K562 (cell line): ENCODE data around the gene ACKR3. TPM values are rescaled to one million over a fixed set of nuclear protein-coding genes. Genes with fewer than 3 reads are reported as not detected.

ENCODE experiments used
- ATAC-seq: fragments of 200-7000 bp; cut with Tn5 transposase; 3 replicates; pipeline ENCODE4 v1.9.1; 2020; ENCODE audit warnings: moderate library complexity
- BruUV-seq: library from RNA; stranded (reverse); fragments of 400-500 nt; replicated peaks from 2 replicates; lab custom pipeline; 2021; lab: Mats Ljungman, UMichigan
- CTCF ChIA-PET: fragments of 300-600 bp; formaldehyde crosslinking; extraction: SDS; loops from one replicate; lab custom pipeline; 2021; ENCODE audit warnings: low intra/inter-chr PET ratio; lab: Yijun Ruan, JAX
- POLR2A ChIA-PET: fragments of 300-600, 350-650 bp; sonication (Branson Sonifier 250); formaldehyde crosslinking; extraction: SDS; loops from one replicate; lab custom pipeline; 2021; ENCODE audit warnings: antibody characterized with exemption, inconsistent platforms; lab: Yijun Ruan, JAX
- DNase-seq, 4 experiments: peaks; one replicate each; pipeline versions ENCODE4 v3.0.0 to v3.0.0-alpha.2; 2011 to 2018; ENCODE audit warnings: low spot score in 3 of 4, mixed read lengths in 3 of 4; ENCODE audit errors: extremely low read depth in 1 of 4
- FAIRE-seq: peaks from 2 replicates; lab custom pipeline; 2011; peaks lifted over from hg19 to GRCh38; lab: Jason Lieb, UNC
- H2AFZ ChIP-seq: 2 replicates; pipeline ENCODE4 v1.6.0; 2011; ENCODE audit warnings: low read depth, low read length, control low read depth, inconsistent platforms
- H3K27ac ChIP-seq: fragments of 200-600 bp; 3 replicates; pipeline ENCODE4 v1.8.0; 2011; ENCODE audit warnings: low read depth, mild to moderate bottlenecking, control low read depth, inconsistent platforms, low read length, moderate library complexity, mixed read lengths; ENCODE audit errors: extremely low read depth
- H3K27me3 ChIP-seq, 2 experiments: fragments of 300-600 bp in 1 of 2; 2 replicates in 1 of 2; 3 replicates in 1 of 2; pipeline versions ENCODE4 v1.6.0 to v1.8.0; 2011; ENCODE audit warnings: inconsistent platforms in 2 of 2, low read length in 2 of 2, mild to moderate bottlenecking in 1 of 2, mixed read lengths in 1 of 2, moderate library complexity in 1 of 2; ENCODE audit not compliant: control insufficient read depth in 2 of 2, insufficient read depth in 2 of 2
- H3K36me3 ChIP-seq: fragments of 300-600 bp; 3 replicates; pipeline ENCODE4 v1.8.0; 2011; ENCODE audit warnings: mild to moderate bottlenecking, low read length, inconsistent platforms; ENCODE audit not compliant: control insufficient read depth, insufficient read depth
- H3K4me1 ChIP-seq, 2 experiments: fragments of 200-600 bp in 1 of 2; replicated peaks in 1 of 2; 2 replicates in 1 of 2; 3 replicates in 1 of 2; pipeline versions ENCODE4 v1.5.1 to v1.8.0; 2011; ENCODE audit warnings: inconsistent platforms in 2 of 2, low read length in 2 of 2, mild to moderate bottlenecking in 1 of 2, mixed read lengths in 1 of 2, moderate library complexity in 1 of 2; ENCODE audit not compliant: control insufficient read depth in 2 of 2, insufficient read depth in 2 of 2
- H3K4me2 ChIP-seq: 2 replicates; pipeline ENCODE4 v1.6.1; 2011; ENCODE audit warnings: low read length, control low read depth, inconsistent platforms, mixed read lengths; ENCODE audit not compliant: insufficient read depth
- H3K4me3 ChIP-seq: fragments of 200-600 bp; sonication (generic), shearing (Covaris generic); 2 replicates; pipeline ENCODE4 v1.5.1; 2016; ENCODE audit warnings: control low read depth, inconsistent platforms
- H3K79me2 ChIP-seq: fragments of 200-600 bp; 3 replicates; pipeline ENCODE4 v1.8.0; 2011; ENCODE audit warnings: low read length, inconsistent platforms; ENCODE audit not compliant: control insufficient read depth, insufficient read depth
- H3K9ac ChIP-seq, 2 experiments: 2 replicates each; pipeline versions ENCODE4 v1.6.0 to v1.6.1; 2011; ENCODE audit warnings: low read depth in 2 of 2, low read length in 2 of 2, control low read depth in 1 of 2, inconsistent platforms in 1 of 2, mild to moderate bottlenecking in 1 of 2, mixed read lengths in 1 of 2; ENCODE audit not compliant: insufficient read depth in 1 of 2
- H3K9me1 ChIP-seq: one replicate; pipeline ENCODE4 v1.6.0; 2011; ENCODE audit warnings: inconsistent platforms, mild to moderate bottlenecking, low read length, moderate library complexity; ENCODE audit not compliant: control insufficient read depth, insufficient read depth
- H3K9me3 ChIP-seq: replicated peaks from 2 replicates; pipeline ENCODE4 v1.5.1; 2011; ENCODE audit warnings: low read depth, low read length, inconsistent platforms; ENCODE audit not compliant: control insufficient read depth, insufficient read depth
- H4K20me1 ChIP-seq: replicated peaks from 2 replicates; pipeline ENCODE4 v1.6.1; 2011; ENCODE audit warnings: low read length, inconsistent platforms, mixed read lengths; ENCODE audit not compliant: control insufficient read depth, insufficient read depth
- GTF2F1 ChIP-seq: IDR thresholded peaks from 2 replicates; pipeline ENCODE4 v1.6.1; 2011; ENCODE audit warnings: low read depth, low read length, improper control_type of control experiment
- MTA3 ChIP-seq: fragments of 450-650 bp; formaldehyde crosslinking; IDR thresholded peaks from 2 replicates; pipeline ENCODE4 v1.6.1; 2017; ENCODE audit warnings: mild to moderate bottlenecking, borderline replicate concordance
- RREB1 ChIP-seq: fragments of 250-450 bp; sonication (Bioruptor Pico); IDR thresholded peaks from 2 replicates; pipeline ENCODE4 v1.4.0; 2020
- ZNF263 ChIP-seq: sonication (generic); formaldehyde crosslinking; IDR thresholded peaks from 2 replicates; pipeline ENCODE4 v1.8.0; 2022; ENCODE audit warnings: mild to moderate bottlenecking, missing genetic modification reagents, borderline replicate concordance
- WGBS: fragments of 100-300 bp; shearing (Covaris generic); methylation state at CpG from one replicate; pipeline ENCODE4 v1.1.6; 2016; ENCODE audit warnings: low coverage, mixed read lengths; ENCODE audit not compliant: insufficient coverage; ENCODE audit errors: missing lambda C conversion rate; 5-methylcytosine and 5-hydroxymethylcytosine counted together
- in situ Hi-C: fragments of 300-500 bp; cut with MboI; formaldehyde crosslinking; loops from 4 replicates; pipeline ENCODE4 v1.15.0; 2018; ENCODE audit warnings: inconsistent platforms, mixed read lengths
- intact Hi-C: fragments of 100-400 bp; cut with micrococcal nuclease; formaldehyde crosslinking; loops from 2 replicates; pipeline ENCODE4 v1.14.2; 2022
- polyA plus RNA-seq, 8 experiments: library from polyadenylated mRNA; depleted of rRNA in 4 of 8; stranded (reverse) in 5 of 8; unstranded in 3 of 8; fragments of >200 nt; fragmentation: Nextera tagmentation in 2 of 8; fragmentation: Illumina TruSeq in 1 of 8; extraction: Ambion mirVana in 2 of 8; extraction: Trizol in 1 of 8; gene quantifications; 2 replicates each; pipeline versions ENCODE4 v1.2.1 to v1.2.3, GENCODE V29; 2011 to 2014; ENCODE audit warnings: inconsistent platforms in 1 of 8, missing spikeins in 1 of 8
- total RNA-seq, 7 experiments: library from RNA; depleted of rRNA in 6 of 7; stranded (reverse); fragments of >200 nt in 6 of 7; fragmentation: Illumina TruSeq in 2 of 7; extraction: Trizol in 2 of 7; gene quantifications; 2 replicates each; pipeline versions ENCODE4 v1.2.1 to v1.2.3, GENCODE V29; 2011 to 2021; ENCODE audit warnings: low replicate concordance in 1 of 7

The ACKR3 gene
- total and polyA plus RNA-seq, 9 of the 15 experiments (the other 6 are each of a cell fraction or from before 2014, with no cell fraction given) = 0.07 TPM; not detected in 8

- Histone ChIP-seq H3K4me1 (no peaks in the 10 kb centered on the region), H3K9me1 (no peaks in the 10 kb centered on the region), H3K27me3 (peaks cover 0 to 5% of the 10 kb centered on the region in 2 experiments; a peak in 1 of 5 replicates), H3K4me2 (no peak overlapping the region), H3K79me2 (no peaks in the 10 kb centered on the region), H3K36me3 (no peaks in the 10 kb centered on the region), H3K9me3 (no peaks in the 10 kb centered on the region), H3K27ac (no peak overlapping the region), H4K20me1 (no peaks in the 10 kb centered on the region), H2AFZ (no peak overlapping the region), H3K4me3 (no peak overlapping the region), H3K9ac (no peak overlapping the region)
- TF ChIP-seq MTA3 (no peak), RREB1 (CRISPR knock-in tag) (no peak), GTF2F1 (no peak), ZNF263 (CRISPR knock-in tag) (no peak)
- in situ Hi-C loops (no loop called here), intact Hi-C loops (no loop called here)
- WGBS = 5% methylated on average over 4 of the region's 7 CpGs
- CTCF ChIA-PET = no interaction called here
- DNase-seq = no peak
- no peak for FAIRE-seq
- POLR2A ChIA-PET = no interaction called here
- no TSS peak for BruUV-seq
- no peak for ATAC-seq
Observed at GRCh38 chr2:236546561-236547002, 23.0 kb upstream of the ACKR3 start.
